ENCODE measurements around the gene ZNF385C.

ZNF385C gene

DNA sequence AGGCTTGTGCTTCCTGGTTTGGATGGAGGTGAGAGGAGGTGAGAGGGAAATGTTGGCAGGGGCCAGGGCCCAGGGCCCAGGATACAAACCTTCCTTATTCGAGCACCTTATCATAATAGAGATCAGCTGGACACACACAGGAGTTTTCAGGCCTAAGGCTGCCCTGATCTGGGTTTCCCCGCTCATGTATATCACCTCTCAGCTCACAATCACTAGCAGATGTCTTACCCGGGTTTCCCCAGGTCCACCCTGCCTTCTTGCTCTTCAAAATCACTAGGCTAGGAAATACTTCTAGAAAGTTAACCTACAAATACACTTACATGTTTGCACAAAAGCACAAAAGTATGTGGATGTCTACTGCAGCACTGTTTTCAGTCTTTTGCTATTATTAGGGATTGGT, 28.6 kb upstream of the ZNF385C start:
- no peaks in the 10 kb centered on the region for H3K27me3 ChIP-seq
- peaks cover 85% of the 10 kb centered on the region for H3K36me3 ChIP-seq
- no peak overlapping the region for H3K4me3 ChIP-seq
- no peak overlapping the region for H3K9ac ChIP-seq
- H3K4me2 ChIP-seq, result no peak overlapping the region
- peaks cover 12% of the 10 kb centered on the region for H3K4me1 ChIP-seq
- H4K20me1 ChIP-seq, result peaks cover 27% of the 10 kb centered on the region
- TF ChIP-seq Cebpa-rat (IDR thresholded peaks at IDR 0.05), result no peak
- no peak overlapping the region for H3K27ac ChIP-seq
- H3K9me3 ChIP-seq, result no peaks in the 10 kb centered on the region

DNA sequence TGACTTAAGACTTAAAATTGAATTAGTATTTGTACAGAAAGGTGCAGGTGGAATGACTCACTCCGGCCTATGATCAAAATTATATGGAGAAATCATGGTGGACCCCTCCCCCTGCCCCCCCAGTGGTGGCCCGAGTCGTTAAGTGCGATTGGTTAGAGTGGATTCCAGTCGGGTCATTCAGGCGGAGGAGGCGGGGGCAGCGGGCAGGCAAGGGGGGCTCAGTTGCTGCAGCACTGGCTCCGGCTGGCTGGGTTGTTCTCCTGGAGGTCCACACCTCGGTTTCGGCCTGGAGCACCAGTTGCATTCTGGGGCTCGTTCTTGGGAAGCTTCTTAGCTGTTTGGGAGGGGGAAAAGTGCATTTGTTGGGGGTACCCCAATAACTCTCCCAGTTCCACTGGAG, 27.3 kb upstream of the ZNF385C start:
- peaks cover 79% of the 10 kb centered on the region for H3K36me3 ChIP-seq
- no peaks in the 10 kb centered on the region for H3K27me3 ChIP-seq
- H3K27ac ChIP-seq, result no peak overlapping the region
- TF ChIP-seq Cebpa-rat (IDR thresholded peaks at IDR 0.05), result no peak
- no peak overlapping the region for H3K9ac ChIP-seq
- peaks cover 5% of the 10 kb centered on the region for H3K4me1 ChIP-seq
- H3K4me2 ChIP-seq, result no peak overlapping the region
- H3K4me3 ChIP-seq, result no peak overlapping the region
- no peaks in the 10 kb centered on the region for H3K9me3 ChIP-seq
- peaks cover 15% of the 10 kb centered on the region for H4K20me1 ChIP-seq

DNA sequence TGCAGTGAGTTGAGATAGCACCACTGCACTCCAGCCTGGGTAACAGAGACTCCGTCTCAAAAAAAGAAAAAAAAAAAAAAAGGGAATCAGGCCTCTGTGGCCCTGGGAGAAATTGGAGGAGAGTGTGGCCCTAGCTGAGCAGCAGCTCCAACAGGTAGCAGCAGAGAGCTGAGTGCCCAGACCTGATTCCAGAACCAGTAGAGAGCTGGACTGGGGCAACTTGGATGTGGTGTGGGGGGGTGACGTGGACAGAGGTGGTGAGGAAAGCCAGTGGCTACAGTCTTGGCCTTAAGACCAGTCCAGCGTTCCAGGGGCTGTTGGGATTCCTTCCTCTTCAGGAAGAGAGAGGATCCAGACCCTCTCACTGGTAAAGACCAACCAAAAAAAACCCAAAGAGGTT, 26.0 kb upstream of the ZNF385C start:
- Histone ChIP-seq H3K4me1 (peaks cover 19% of the 10 kb centered on the region), H3K9me3 (no peaks in the 10 kb centered on the region), H3K27me3 (no peaks in the 10 kb centered on the region), H4K20me1 (peaks cover 1% of the 10 kb centered on the region), H3K27ac (no peak overlapping the region), H3K4me3 (no peak overlapping the region), H3K36me3 (peaks cover 69% of the 10 kb centered on the region), H3K4me2 (no peak overlapping the region), H3K9ac (no peak overlapping the region)
- no peak for TF ChIP-seq Cebpa-rat (IDR thresholded peaks at IDR 0.05)

DNA sequence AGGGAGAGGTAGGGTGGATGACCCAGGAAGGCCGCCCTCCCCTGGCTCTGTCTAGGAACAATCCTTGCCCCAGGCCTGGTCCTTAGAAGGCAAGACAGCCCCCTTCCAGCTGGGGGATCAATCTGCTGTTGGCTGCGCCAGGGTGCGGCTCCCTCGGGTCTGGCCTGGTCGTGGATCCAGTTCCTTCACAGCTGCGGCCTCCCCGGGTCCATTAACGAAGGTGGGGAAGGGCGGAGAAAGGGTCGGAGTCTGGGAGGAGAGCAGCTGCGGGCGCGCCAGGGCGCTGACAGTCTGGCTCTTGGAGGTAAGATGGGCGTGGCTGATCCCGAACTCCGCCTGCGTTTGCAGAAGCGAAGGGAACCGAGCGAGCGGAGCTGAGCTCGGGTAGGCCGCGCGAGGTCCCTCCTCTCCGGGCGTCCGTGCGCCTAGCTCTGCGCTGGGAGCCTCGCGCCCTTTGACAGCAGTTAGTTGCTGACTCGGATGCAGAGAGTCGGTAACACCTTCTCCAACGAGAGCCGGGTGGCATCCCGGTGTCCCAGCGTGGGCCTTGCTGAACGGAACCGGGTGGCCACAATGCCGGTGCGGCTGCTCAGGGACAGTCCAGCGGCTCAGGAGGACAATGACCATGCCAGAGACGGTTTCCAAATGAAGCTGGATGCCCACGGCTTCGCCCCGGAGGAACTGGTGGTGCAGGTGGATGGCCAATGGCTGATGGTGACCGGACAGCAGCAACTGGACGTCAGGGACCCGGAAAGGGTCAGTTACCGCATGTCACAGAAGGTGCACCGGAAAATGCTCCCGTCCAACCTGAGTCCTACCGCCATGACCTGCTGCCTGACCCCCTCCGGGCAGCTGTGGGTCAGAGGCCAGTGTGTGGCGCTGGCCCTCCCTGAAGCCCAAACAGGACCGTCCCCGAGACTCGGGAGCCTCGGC, 24.4 kb upstream of the ZNF385C start, which contains the start of gene HSPB9:
HSPB9 (plus strand) TSS at position 434 of the 933 bp plus-strand sequence; CDS start at position 481, 47 bp downstream.
- Histone ChIP-seq H3K4me2 (peak within 1 kb of the TSS; percentile 85), H3K27me3 (no peaks in the 10 kb centered on the region), H3K36me3 (peaks cover 67% of the 10 kb centered on the region), H3K9me3 (no peaks in the 10 kb centered on the region), H3K27ac (peak within 1 kb of the TSS; percentile 49; the same call in 1 of the 2 replicates), H3K4me1 (peaks cover 19% of the 10 kb centered on the region), H4K20me1 (no peaks in the 10 kb centered on the region), H3K9ac (no peak within 1 kb of the TSS), H3K4me3 (no peak within 1 kb of the TSS)
- no peak for TF ChIP-seq Cebpa-rat (IDR thresholded peaks at IDR 0.05)

DNA sequence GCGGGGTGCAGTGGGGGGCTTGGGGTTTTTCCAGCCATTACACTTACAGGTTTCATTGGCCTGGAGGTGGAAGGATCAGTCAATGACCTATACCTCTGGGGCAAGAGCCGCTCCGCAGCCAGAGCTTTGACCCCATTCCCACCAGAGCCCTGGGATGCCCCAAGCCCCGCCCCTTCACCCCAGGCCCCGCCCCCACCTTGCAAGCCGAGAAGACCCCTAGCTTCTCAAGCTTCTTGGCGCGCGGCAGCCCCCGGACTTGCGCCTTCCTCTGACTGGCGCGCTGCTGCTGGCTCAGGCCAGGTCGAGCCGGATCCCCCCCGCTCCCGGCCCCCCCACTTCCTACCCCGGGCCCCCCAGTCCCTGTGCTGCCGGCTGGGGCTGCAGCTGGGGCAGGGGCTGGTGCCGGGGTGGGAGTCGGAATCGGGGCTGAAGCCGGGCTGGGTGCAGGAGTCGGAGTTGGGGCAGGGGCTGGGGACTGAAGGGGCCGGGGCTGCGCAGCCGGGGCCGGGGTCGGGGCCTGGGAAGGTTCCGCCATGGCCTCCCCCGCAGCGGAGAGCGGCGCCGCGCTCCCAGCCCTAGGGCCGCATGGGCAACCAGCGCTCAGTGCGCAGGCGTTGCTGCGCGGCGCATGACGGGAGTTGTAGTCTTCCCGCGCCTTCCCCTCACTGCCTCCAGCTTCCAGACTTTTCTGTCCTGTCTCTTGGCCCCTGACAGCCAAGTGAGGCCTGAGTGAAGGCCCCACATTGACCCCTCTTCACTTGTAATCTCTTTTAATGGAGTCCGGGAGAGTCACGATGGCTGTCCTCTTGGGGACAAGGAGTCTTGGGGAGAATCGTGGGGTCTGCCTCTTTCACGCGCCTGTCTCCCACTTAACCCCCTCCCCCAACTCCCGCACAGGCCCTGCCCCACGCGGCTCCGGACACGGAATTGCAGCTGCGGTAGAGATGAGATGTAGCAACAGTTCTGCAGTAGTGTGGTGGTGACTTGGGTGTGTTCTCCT, 22.8 kb upstream of the ZNF385C start, which contains the start of gene KAT2A:
KAT2A (minus strand) TSS at position 598 of the 1,000 bp plus-strand sequence; CDS start at position 535, 63 bp downstream.
- peaks cover 19% of the 10 kb centered on the region for H3K4me1 ChIP-seq
- H4K20me1 ChIP-seq, result no peaks in the 10 kb centered on the region
- peak within 1 kb of the TSS; percentile 66 for H3K4me3 ChIP-seq
- H3K27ac ChIP-seq, result peak within 1 kb of the TSS; percentile 49; the same call in 1 of the 2 replicates
- H3K4me2 ChIP-seq, result peak within 1 kb of the TSS; percentile 85
- TF ChIP-seq Cebpa-rat (IDR thresholded peaks at IDR 0.05), result no peak
- peaks cover 64% of the 10 kb centered on the region for H3K36me3 ChIP-seq
- H3K9ac ChIP-seq, result peak within 1 kb of the TSS; percentile 76
- no peaks in the 10 kb centered on the region for H3K27me3 ChIP-seq
- no peaks in the 10 kb centered on the region for H3K9me3 ChIP-seq

DNA sequence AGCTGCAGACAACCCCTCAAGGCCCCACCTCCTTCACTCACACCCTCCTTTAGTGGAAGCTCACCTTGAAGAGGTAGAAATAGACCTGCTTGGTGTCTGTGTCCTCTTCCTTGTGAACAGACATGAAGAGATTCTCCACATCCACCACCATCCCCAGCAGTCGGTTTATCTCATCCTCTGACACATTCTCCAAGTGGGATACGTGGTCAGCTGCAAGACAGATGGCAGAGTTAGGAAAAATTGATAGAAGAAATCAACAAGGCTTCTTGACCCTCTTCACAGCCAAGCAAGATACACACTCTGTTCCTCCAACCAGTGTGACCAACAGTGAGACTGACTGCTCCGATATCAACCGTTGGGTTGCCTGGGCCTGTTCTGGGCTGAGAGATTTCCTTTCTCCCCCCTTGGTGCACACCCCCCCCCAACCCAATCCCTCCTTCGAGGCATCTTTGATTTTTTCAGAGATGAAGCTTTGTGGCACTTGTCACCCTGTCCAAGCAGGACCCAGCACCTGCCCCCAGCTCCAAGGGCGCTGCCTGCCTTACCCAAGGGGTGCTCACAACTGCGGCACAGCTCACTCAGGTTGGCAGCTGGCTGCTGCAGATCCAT, 22.0 kb upstream of the ZNF385C start:
- Histone ChIP-seq H3K27me3 (no peaks in the 10 kb centered on the region), H3K9me3 (no peaks in the 10 kb centered on the region), H3K27ac (no peak overlapping the region), H3K36me3 (peaks cover 64% of the 10 kb centered on the region), H3K4me3 (peak overlapping the region; percentile 66), H3K4me2 (peak overlapping the region; percentile 85), H3K9ac (peak overlapping the region; percentile 34; the same call in 1 of the 2 replicates), H4K20me1 (no peaks in the 10 kb centered on the region), H3K4me1 (peaks cover 19% of the 10 kb centered on the region)
- no peak for TF ChIP-seq Cebpa-rat (IDR thresholded peaks at IDR 0.05)

DNA sequence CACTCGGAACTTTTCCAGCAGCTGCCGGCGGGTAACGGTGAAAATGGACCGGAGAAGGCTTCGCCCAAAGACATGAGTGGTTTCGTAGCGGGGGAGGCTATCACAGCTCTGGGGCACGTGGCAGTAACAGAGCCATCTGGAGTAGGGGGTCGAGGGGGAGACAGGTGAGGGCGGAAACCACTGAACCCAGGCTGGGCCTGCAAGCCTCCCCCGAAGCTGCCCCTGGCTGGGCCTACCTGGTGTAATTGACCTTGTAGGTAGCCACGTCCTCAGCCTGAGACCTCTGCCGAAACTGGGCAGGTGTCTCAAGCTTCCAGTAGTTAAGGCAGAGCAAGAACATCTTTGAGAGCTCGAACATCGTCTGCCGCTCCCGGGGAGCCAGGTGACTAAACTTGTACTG, 21.0 kb upstream of the ZNF385C start:
- Histone ChIP-seq H3K9me3 (no peaks in the 10 kb centered on the region), H3K4me2 (0 out of 2 replicates have a peak overlapping the region, but pooled peaks have one; percentile 85), H3K4me1 (peaks cover 19% of the 10 kb centered on the region), H3K27me3 (no peaks in the 10 kb centered on the region), H3K36me3 (peaks cover 66% of the 10 kb centered on the region), H4K20me1 (no peaks in the 10 kb centered on the region), H3K4me3 (no peak overlapping the region), H3K9ac (no peak overlapping the region), H3K27ac (no peak overlapping the region)
- no peak for TF ChIP-seq Cebpa-rat (IDR thresholded peaks at IDR 0.05)

DNA sequence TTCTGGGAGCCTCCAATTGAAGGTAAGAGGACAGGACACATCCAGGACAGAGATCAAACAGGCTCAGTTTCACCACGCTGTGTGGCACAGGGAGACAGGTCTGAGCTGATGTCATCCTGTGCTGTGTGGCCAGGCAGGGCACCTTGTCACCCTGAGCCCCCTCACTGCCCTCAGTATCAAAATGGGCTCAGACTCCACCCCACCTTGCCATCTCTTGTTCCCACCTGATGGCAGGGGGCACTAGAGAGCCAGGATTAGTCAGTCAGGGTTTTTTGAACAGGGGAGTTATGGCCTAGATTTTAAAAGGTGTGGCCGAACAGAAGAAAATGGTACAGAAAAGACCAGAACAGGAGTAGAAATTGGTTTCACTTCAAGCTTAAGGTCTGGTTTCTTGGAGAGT, 20.3 kb upstream of the ZNF385C start:
- peak overlapping the region; percentile 38; the same call in 1 of the 2 replicates for H3K27ac ChIP-seq
- H3K9ac ChIP-seq, result peak overlapping the region; percentile 34; the same call in 1 of the 2 replicates
- no peak overlapping the region for H3K4me2 ChIP-seq
- peaks cover 71% of the 10 kb centered on the region for H3K36me3 ChIP-seq
- TF ChIP-seq Cebpa-rat (IDR thresholded peaks at IDR 0.05), result no peak
- no peaks in the 10 kb centered on the region for H3K27me3 ChIP-seq
- H4K20me1 ChIP-seq, result no peaks in the 10 kb centered on the region
- H3K9me3 ChIP-seq, result no peaks in the 10 kb centered on the region
- H3K4me3 ChIP-seq, result no peak overlapping the region
- H3K4me1 ChIP-seq, result peaks cover 21% of the 10 kb centered on the region

DNA sequence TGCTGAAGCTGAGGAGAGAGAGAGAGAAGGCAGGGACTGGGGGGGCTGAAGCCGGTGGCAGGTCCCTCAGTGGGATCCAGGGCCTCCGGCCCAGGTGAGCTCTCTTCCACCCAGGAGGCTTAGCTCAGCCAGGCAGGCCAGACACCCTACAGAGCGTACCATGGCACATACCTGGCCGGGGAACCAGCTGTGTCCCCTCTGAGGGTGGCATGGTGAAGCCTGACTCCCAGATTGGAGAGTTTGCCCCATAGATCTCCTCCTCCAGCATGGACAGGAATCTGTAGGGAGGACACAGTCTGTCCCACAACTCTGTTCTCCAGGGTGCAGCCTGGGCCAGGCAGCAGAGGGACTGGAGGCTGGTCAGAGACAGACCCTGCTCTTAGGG, 19.8 kb upstream of the ZNF385C start:
- no peak for TF ChIP-seq Cebpa-rat (IDR thresholded peaks at IDR 0.05)
- H3K4me1 ChIP-seq, result peaks cover 26% of the 10 kb centered on the region
- peak overlapping the region; percentile 38; the same call in 1 of the 2 replicates for H3K27ac ChIP-seq
- H3K4me2 ChIP-seq, result no peak overlapping the region
- H3K4me3 ChIP-seq, result no peak overlapping the region
- no peaks in the 10 kb centered on the region for H4K20me1 ChIP-seq
- H3K9ac ChIP-seq, result peak overlapping the region; percentile 34; the same call in 1 of the 2 replicates
- no peaks in the 10 kb centered on the region for H3K9me3 ChIP-seq
- no peaks in the 10 kb centered on the region for H3K27me3 ChIP-seq
- H3K36me3 ChIP-seq, result peaks cover 71% of the 10 kb centered on the region

Measured in BLaER1 (cell line).